ENCODE measurements around the gene RNASEL. TPM values are rescaled to one million over a fixed set of nuclear protein-coding genes. Genes with fewer than 3 reads are reported as not detected.

RNASEL gene
- total RNA-seq, 1 donor from 2014 or later, result 4.2 TPM

DNA sequence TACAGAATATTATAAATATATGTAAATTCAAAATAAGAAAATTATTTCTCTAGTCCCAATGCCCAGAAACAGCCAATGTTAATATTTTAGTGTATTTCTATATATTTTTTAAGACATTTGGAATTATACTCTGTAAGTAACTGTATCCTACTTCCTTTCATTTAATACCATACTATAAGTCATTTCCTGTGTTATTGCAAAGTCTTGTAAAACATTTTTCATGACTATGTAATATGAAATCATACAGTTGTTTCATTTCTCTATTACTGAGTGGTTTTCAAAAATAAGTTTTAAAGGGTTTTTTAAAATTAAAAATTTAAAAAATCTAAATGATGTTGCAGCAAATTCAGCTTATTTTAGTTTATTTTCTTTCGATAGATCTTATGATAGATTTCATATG, 2.0 kb downstream of the RNASEL start:
- H3K27me3 Mint-ChIP-seq (ENCODE audit: unreplicated experiment), result peaks cover 4% of the 10 kb centered on the region
- TF ChIP-seq, protein P1, sequence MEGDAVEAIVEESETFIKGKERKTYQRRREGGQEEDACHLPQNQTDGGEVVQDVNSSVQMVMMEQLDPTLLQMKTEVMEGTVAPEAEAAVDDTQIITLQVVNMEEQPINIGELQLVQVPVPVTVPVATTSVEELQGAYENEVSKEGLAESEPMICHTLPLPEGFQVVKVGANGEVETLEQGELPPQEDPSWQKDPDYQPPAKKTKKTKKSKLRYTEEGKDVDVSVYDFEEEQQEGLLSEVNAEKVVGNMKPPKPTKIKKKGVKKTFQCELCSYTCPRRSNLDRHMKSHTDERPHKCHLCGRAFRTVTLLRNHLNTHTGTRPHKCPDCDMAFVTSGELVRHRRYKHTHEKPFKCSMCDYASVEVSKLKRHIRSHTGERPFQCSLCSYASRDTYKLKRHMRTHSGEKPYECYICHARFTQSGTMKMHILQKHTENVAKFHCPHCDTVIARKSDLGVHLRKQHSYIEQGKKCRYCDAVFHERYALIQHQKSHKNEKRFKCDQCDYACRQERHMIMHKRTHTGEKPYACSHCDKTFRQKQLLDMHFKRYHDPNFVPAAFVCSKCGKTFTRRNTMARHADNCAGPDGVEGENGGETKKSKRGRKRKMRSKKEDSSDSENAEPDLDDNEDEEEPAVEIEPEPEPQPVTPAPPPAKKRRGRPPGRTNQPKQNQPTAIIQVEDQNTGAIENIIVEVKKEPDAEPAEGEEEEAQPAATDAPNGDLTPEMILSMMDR (IDR thresholded peaks at IDR 0.05), result no peak
- peaks cover 7% of the 10 kb centered on the region for H3K36me3 Mint-ChIP-seq (ENCODE audit: unreplicated experiment)
- H3K4me1 Mint-ChIP-seq (ENCODE audit: unreplicated experiment), result peaks cover 13% of the 10 kb centered on the region
- DNase-seq (ENCODE audit: extremely low spot score, unreplicated experiment), result no peak
- no peaks in the 10 kb centered on the region for H3K9me3 Mint-ChIP-seq (ENCODE audit: unreplicated experiment)
- no peak overlapping the region for H3K4me3 Mint-ChIP-seq (ENCODE audit: unreplicated experiment)
- no peak overlapping the region for H3K27ac Mint-ChIP-seq (ENCODE audit: unreplicated experiment)

DNA sequence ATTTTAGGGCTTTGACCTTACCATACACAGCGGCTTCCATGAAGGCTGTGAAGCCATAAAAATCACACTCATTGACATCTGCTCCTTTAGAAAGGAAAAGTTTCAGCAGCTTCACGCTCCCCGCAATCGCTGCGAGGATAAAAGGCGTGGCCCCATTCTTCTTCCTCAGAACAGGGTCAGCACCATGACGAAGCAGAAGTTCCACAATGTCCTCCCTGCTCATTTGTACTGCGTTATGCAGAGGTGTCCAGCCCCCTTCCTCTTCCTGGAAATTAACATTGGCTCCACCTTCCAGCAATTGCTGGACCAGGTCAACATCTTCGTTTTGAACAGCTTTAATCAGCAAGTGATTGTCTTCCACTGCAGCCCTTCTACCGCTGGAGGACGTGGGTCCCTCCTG, 2.7 kb downstream of the RNASEL start:
- no peak overlapping the region for H3K4me3 Mint-ChIP-seq (ENCODE audit: unreplicated experiment)
- TF ChIP-seq, protein P1 (IDR thresholded peaks at IDR 0.05), result no peak
- no peak overlapping the region for H3K27ac Mint-ChIP-seq (ENCODE audit: unreplicated experiment)
- peaks cover 13% of the 10 kb centered on the region for H3K4me1 Mint-ChIP-seq (ENCODE audit: unreplicated experiment)
- H3K36me3 Mint-ChIP-seq (ENCODE audit: unreplicated experiment), result peaks cover 7% of the 10 kb centered on the region
- peak; percentile 36 for DNase-seq (ENCODE audit: extremely low spot score, unreplicated experiment)
- H3K9me3 Mint-ChIP-seq (ENCODE audit: unreplicated experiment), result no peaks in the 10 kb centered on the region
- H3K27me3 Mint-ChIP-seq (ENCODE audit: unreplicated experiment), result no peaks in the 10 kb centered on the region

DNA sequence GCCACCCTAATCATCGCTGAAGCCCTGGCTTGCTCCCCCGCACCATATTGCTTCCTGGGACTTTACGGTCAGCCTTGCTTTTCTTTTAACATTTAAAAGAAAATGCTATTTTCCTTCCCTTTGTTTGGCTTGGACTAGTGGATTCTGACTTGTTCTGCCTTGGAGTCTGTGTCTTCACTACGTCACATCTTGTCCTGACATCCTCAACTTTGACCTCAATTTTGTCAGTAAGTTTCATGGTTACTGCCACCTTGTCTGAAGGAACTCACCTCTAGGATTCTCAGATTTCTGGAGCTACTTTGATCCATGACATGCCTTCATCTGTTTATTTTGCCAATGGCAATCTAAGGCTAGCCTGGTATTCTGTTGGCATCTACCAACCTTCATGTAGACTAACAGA, 4.3 kb downstream of the RNASEL start:
- TF ChIP-seq, protein P1 (IDR thresholded peaks at IDR 0.05), result no peak
- no peaks in the 10 kb centered on the region for H3K27me3 Mint-ChIP-seq (ENCODE audit: unreplicated experiment)
- H3K4me3 Mint-ChIP-seq (ENCODE audit: unreplicated experiment), result no peak overlapping the region
- peaks cover 16% of the 10 kb centered on the region for H3K36me3 Mint-ChIP-seq (ENCODE audit: unreplicated experiment)
- peak; percentile 4 for DNase-seq (ENCODE audit: extremely low spot score, unreplicated experiment)
- H3K4me1 Mint-ChIP-seq (ENCODE audit: unreplicated experiment), result peaks cover 13% of the 10 kb centered on the region
- no peaks in the 10 kb centered on the region for H3K9me3 Mint-ChIP-seq (ENCODE audit: unreplicated experiment)
- no peak overlapping the region for H3K27ac Mint-ChIP-seq (ENCODE audit: unreplicated experiment)

DNA sequence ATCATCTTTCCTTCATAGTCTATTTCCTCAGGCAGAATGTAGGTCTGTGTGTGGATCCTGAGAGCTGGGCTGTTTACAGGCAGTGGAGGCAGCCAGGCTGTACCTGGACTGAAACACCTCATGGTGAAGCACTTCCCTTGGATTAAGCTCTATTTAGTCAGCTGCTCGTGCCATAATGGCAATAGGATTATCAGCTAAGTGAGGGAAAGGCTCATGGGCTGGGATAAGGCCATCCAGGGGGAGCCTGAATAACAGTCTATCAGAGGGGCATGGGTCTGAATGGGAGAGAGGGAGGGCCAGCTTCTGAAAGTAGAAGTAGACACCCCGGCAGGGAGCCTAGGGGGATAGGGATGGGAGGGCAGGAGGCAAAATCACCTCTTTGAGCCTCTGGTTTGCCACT, 8.3 kb downstream of the RNASEL start:
- TF ChIP-seq, protein P1 (IDR thresholded peaks at IDR 0.05), result no peak
- Mint-ChIP-seq H3K27me3 (ENCODE audit: unreplicated experiment) (no peaks in the 10 kb centered on the region), H3K4me1 (ENCODE audit: unreplicated experiment) (peaks cover 3% of the 10 kb centered on the region), H3K4me3 (ENCODE audit: unreplicated experiment) (no peak overlapping the region), H3K27ac (ENCODE audit: unreplicated experiment) (no peak overlapping the region), H3K9me3 (ENCODE audit: unreplicated experiment) (no peaks in the 10 kb centered on the region), H3K36me3 (ENCODE audit: unreplicated experiment) (peaks cover 27% of the 10 kb centered on the region)
- DNase-seq (ENCODE audit: extremely low spot score, unreplicated experiment), result no peak

DNA sequence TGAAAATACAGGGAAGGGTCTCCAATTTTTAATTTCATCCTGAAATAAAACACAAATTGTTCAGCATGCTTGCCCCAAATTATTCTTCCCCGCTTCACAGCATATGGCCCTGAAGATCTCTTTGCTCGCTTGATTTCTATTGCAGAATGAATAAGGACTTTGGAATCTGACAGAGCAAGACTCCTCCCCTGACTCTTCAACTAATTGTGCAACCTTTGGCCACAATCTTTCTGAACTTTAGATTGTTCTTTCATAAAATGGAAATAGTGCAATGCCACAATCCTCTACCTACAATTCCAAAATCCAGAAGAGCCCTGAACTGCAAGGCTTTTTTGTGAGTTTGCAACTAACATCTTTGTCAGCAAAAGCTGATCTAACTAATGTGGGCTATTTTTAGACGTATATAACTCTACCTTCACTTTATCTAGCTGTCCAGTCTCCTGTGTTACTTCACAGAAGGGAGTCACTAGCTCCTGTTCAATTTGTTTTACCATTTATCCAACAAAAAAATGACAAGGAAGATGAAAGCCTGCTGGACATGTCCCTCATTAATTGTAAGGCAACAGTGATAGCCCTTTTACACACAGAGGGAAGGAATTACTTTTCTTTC, 13.4 kb downstream of the RNASEL start:
- peaks cover 6% of the 10 kb centered on the region for H3K4me1 Mint-ChIP-seq (ENCODE audit: unreplicated experiment)
- H3K4me3 Mint-ChIP-seq (ENCODE audit: unreplicated experiment), result no peak overlapping the region
- TF ChIP-seq, protein P1 (IDR thresholded peaks at IDR 0.05), result no peak
- H3K27me3 Mint-ChIP-seq (ENCODE audit: unreplicated experiment), result no peaks in the 10 kb centered on the region
- H3K36me3 Mint-ChIP-seq (ENCODE audit: unreplicated experiment), result peaks cover 24% of the 10 kb centered on the region
- H3K27ac Mint-ChIP-seq (ENCODE audit: unreplicated experiment), result no peak overlapping the region
- H3K9me3 Mint-ChIP-seq (ENCODE audit: unreplicated experiment), result no peaks in the 10 kb centered on the region
- DNase-seq (ENCODE audit: extremely low spot score, unreplicated experiment), result no peak

Measured in osteocyte (in vitro differentiated cells).